AG10803 (cell line): ENCODE results near the gene TENM3.
A peak's percentile ranks its signal among the peaks of the same experiment; 100 is the strongest.

Experiments
- DNase-seq: peaks from one replicate; pipeline ENCODE4 v3.0.0; 2010; ENCODE audit warnings: low read depth
- H3K4me3 ChIP-seq: 2 replicates; pipeline ENCODE4 v1.5.1; 2011; ENCODE audit warnings: mild to moderate bottlenecking, low read length, control low read depth
- CTCF ChIP-seq: conservative IDR thresholded peaks from 2 replicates; pipeline ENCODE4 v1.5.1; 2011; ENCODE audit warnings: mild to moderate bottlenecking, low read length, control low read depth, inconsistent platforms

Gene TENM3

GRCh38 chr4:182228991-182229577 is 14.1 kb upstream of the TENM3 start:
- TF ChIP-seq CTCF, result no peak
- no peak for DNase-seq
- no peak overlapping the region for H3K4me3 ChIP-seq

- no peak overlapping the region for H3K4me3 ChIP-seq
- no peak for DNase-seq
- TF ChIP-seq CTCF, result no peak
Measured at GRCh38 chr4:182230256-182230655, 12.9 kb upstream of the TENM3 start.

- TF ChIP-seq CTCF, result no peak
- H3K4me3 ChIP-seq, result no peak overlapping the region
- DNase-seq, result no peak
Measured at GRCh38 chr4:182231080-182231479, 12.1 kb upstream of the TENM3 start.

- TF ChIP-seq CTCF, result no peak
- H3K4me3 ChIP-seq, result no peak overlapping the region
- DNase-seq, result no peak
Measured at GRCh38 chr4:182231496-182231895, 11.7 kb upstream of the TENM3 start.

GRCh38 chr4:182233310-182234090 is 9.7 kb upstream of the TENM3 start:
- DNase-seq, result no peak
- no peak for TF ChIP-seq CTCF
- no peak overlapping the region for H3K4me3 ChIP-seq

- H3K4me3 ChIP-seq, result no peak overlapping the region
- TF ChIP-seq CTCF, result no peak
- DNase-seq, result peak; percentile 59
Measured at GRCh38 chr4:182235021-182235795, 8.0 kb upstream of the TENM3 start.
